H1 (cell line): Measurements from ENCODE around the gene PCNP. TPM values are rescaled to one million over a fixed set of nuclear protein-coding genes. Genes with fewer than 3 reads are reported as not detected.

Experiments
- CHD7 ChIP-seq: fragments of 300-600 bp; sonication (generic); IDR thresholded peaks from 2 replicates; pipeline ENCODE4 v1.7.1; 2012; ENCODE audit warnings: low read length, moderate library complexity, mild to moderate bottlenecking, inconsistent platforms; ENCODE audit not compliant: insufficient replicate concordance
- CTBP2 ChIP-seq: IDR thresholded peaks from 2 replicates; pipeline ENCODE4 v1.7.0; 2011; ENCODE audit warnings: borderline replicate concordance, mild to moderate bottlenecking, moderate library complexity, mixed read lengths, low read length; ENCODE audit not compliant: insufficient read depth, insufficient read length
- CTCF ChIP-seq, 3 experiments: IDR thresholded peaks; 1 replicate in 2 of 3; 2 replicates in 1 of 3; pipeline versions ENCODE4 v1.5.1 to v1.6.1; 2011; ENCODE audit warnings: low read length in 3 of 3, mild to moderate bottlenecking in 3 of 3, inconsistent platforms in 2 of 3, low read depth in 1 of 3, moderate library complexity in 1 of 3; ENCODE audit not compliant: insufficient read depth in 1 of 3; ENCODE audit errors: control extremely low read depth in 1 of 3
- EGR1 ChIP-seq: IDR thresholded peaks from 2 replicates; pipeline ENCODE4 v1.6.1; 2011; ENCODE audit warnings: low read depth, low read length, borderline replicate concordance
- EZH2 ChIP-seq: fragments of 200-600 bp; sonication (generic); IDR thresholded peaks from 2 replicates; pipeline ENCODE4 v1.7.1; 2012; ENCODE audit warnings: low read depth, mild to moderate bottlenecking, moderate library complexity, low read length, inconsistent platforms; ENCODE audit not compliant: severe bottlenecking
- NRF1 ChIP-seq: IDR thresholded peaks from 2 replicates; pipeline ENCODE4 v1.6.1; 2011; ENCODE audit warnings: mild to moderate bottlenecking, low read depth, low read length, improper control_type of control experiment
- USF2 ChIP-seq: IDR thresholded peaks from 2 replicates; pipeline ENCODE4 v1.6.1; 2011; ENCODE audit warnings: low read length, improper control_type of control experiment
- polyA plus RNA-seq, 7 experiments: library from polyadenylated mRNA; depleted of rRNA in 3 of 7; stranded (reverse) in 5 of 7; unstranded in 2 of 7; fragments of >200 nt in 5 of 7; fragments of 200-250 nt in 2 of 7; gene quantifications; 1 replicate in 5 of 7; 2 replicates in 1 of 7; 4 replicates in 1 of 7; pipeline versions ENCODE4 v1.2.1 to v1.2.3, GENCODE V29; 2011 to 2013; ENCODE audit warnings: missing spikeins in 2 of 7, mixed read lengths in 2 of 7
- total RNA-seq: library from RNA; stranded (reverse); fragmentation: NEBNext Ultra II Directional; extraction: Animal tissue kit (Norgen Biotek cat#: 25700); gene quantifications from 2 replicates; pipeline ENCODE4 v1.2.1, GENCODE V29; 2021

The PCNP gene
- total and polyA plus RNA-seq, 2 of the 8 experiments (the other 6 are each of a cell fraction or from before 2014, with no cell fraction given) = 29.1 to 192 TPM

GRCh38 chr3:101577286-101577685 lies 3.3 kb downstream of the PCNP start (continued):
- no peak for TF ChIP-seq CHD7
- no peak for TF ChIP-seq NRF1
- TF ChIP-seq CTBP2 = no peak
- TF ChIP-seq EZH2 = no peak
- TF ChIP-seq EGR1 = no peak
- TF ChIP-seq CTCF (IDR thresholded peaks at IDR 0.05; ENCODE audit: control extremely low read depth in 1 of 3, insufficient read depth in 1 of 3, low read depth in 1 of 3, low read length in 3 of 3) = no peak
- no peak for TF ChIP-seq USF2
